Astrocyte (in vitro differentiated cells and primary cell): ENCODE measurements around the gene MRPS6. TPM values are rescaled to one million over a fixed set of nuclear protein-coding genes. Genes with fewer than 3 reads are reported as not detected.

Experiments used
- DNase-seq: peaks from one replicate; pipeline ENCODE4 v3.0.0-alpha.2; 2010; ENCODE audit warnings: low read depth
- FAIRE-seq: peaks from 2 replicates; lab custom pipeline; 2011; peaks lifted over from hg19 to GRCh38; lab: Jason Lieb, UNC
- H2AFZ ChIP-seq: 2 replicates; pipeline ENCODE4 v1.6.0; 2012; ENCODE audit warnings: low read depth, low read length, inconsistent platforms
- H3K27ac ChIP-seq: 2 replicates; pipeline ENCODE4 v1.5.1; 2011; ENCODE audit warnings: low read depth, low read length, inconsistent platforms
- H3K27me3 ChIP-seq: 2 replicates; pipeline ENCODE4 v1.6.0; 2011; ENCODE audit warnings: low read length, inconsistent platforms; ENCODE audit not compliant: insufficient read depth
- H3K36me3 ChIP-seq: 2 replicates; pipeline ENCODE4 v1.5.1; 2011; ENCODE audit warnings: low read length, inconsistent platforms; ENCODE audit not compliant: insufficient read depth
- H3K4me1 ChIP-seq: 2 replicates; pipeline ENCODE4 v1.5.1; 2011; ENCODE audit warnings: low read length, inconsistent platforms; ENCODE audit not compliant: insufficient read depth
- H3K4me2 ChIP-seq: 2 replicates; pipeline ENCODE4 v1.6.0; 2012; ENCODE audit warnings: low read length, inconsistent platforms
- H3K4me3 ChIP-seq: 2 replicates; pipeline ENCODE4 v1.5.1; 2011; ENCODE audit warnings: low read depth, mild to moderate bottlenecking, low read length, inconsistent platforms; ENCODE audit not compliant: insufficient read depth
- H3K79me2 ChIP-seq: 2 replicates; pipeline ENCODE4 v1.6.0; 2012; ENCODE audit warnings: mild to moderate bottlenecking, low read length, inconsistent platforms; ENCODE audit not compliant: insufficient read depth
- H3K9ac ChIP-seq: 2 replicates; pipeline ENCODE4 v1.6.0; 2012; ENCODE audit warnings: mild to moderate bottlenecking, low read length, inconsistent platforms
- H3K9me3 ChIP-seq: 2 replicates; pipeline ENCODE4 v1.5.1; 2012; ENCODE audit warnings: low read depth, mild to moderate bottlenecking, low read length, inconsistent platforms; ENCODE audit not compliant: insufficient read depth
- H4K20me1 ChIP-seq: 2 replicates; pipeline ENCODE4 v1.6.0; 2012; ENCODE audit warnings: low read length, inconsistent platforms; ENCODE audit not compliant: insufficient read depth
- H3K27ac Mint-ChIP-seq: one replicate; pipeline ENCODE4 v1.8.0; 2021; ENCODE audit warnings: mild to moderate bottlenecking, mixed read lengths; ENCODE audit not compliant: unreplicated experiment
- H3K27me3 Mint-ChIP-seq: one replicate; pipeline ENCODE4 v1.8.0; 2021; ENCODE audit warnings: low read depth, mixed read lengths; ENCODE audit not compliant: unreplicated experiment
- H3K36me3 Mint-ChIP-seq: one replicate; pipeline ENCODE4 v1.8.0; 2021; ENCODE audit warnings: low read depth, mixed read lengths; ENCODE audit not compliant: unreplicated experiment
- H3K4me1 Mint-ChIP-seq: one replicate; pipeline ENCODE4 v1.8.0; 2021; ENCODE audit warnings: low read depth, mixed read lengths; ENCODE audit not compliant: unreplicated experiment
- H3K4me3 Mint-ChIP-seq: one replicate; pipeline ENCODE4 v1.8.0; 2021; ENCODE audit warnings: mild to moderate bottlenecking, moderate library complexity, mixed read lengths; ENCODE audit not compliant: unreplicated experiment
- H3K9me3 Mint-ChIP-seq: one replicate; pipeline ENCODE4 v1.8.0; 2021; ENCODE audit warnings: mild to moderate bottlenecking, mixed read lengths; ENCODE audit not compliant: unreplicated experiment
- CTCF ChIP-seq: IDR thresholded peaks from 2 replicates; pipeline ENCODE4 v1.5.1; 2011; ENCODE audit warnings: low read depth, mild to moderate bottlenecking, inconsistent platforms, low read length, moderate library complexity; ENCODE audit not compliant: insufficient read depth
- EZH2 ChIP-seq: IDR thresholded peaks from 2 replicates; pipeline ENCODE4 v1.6.1; 2012; ENCODE audit warnings: mild to moderate bottlenecking, low read length, inconsistent platforms; ENCODE audit not compliant: insufficient read depth
- total RNA-seq: library from RNA; stranded (reverse); gene quantifications from 2 replicates; pipeline ENCODE4 v1.2.1, GENCODE V29; 2021

The MRPS6 gene
- total RNA-seq, 1 donor from 2014 or later: 67.5 TPM

- no peak overlapping the region for H2AFZ ChIP-seq
- Mint-ChIP-seq H3K4me3 (no peak overlapping the region), H3K27me3 (no peaks in the 10 kb centered on the region), H3K27ac (no peak overlapping the region), H3K36me3 (peaks cover 27% of the 10 kb centered on the region), H3K4me1 (peaks cover 8% of the 10 kb centered on the region), H3K9me3 (peaks cover 9% of the 10 kb centered on the region)
- H3K27ac ChIP-seq: no peak overlapping the region
- DNase-seq (no peak), FAIRE-seq (no peak)
- no peak for TF ChIP-seq CTCF
- H3K9ac ChIP-seq: no peak overlapping the region
- H3K79me2 ChIP-seq: no peaks in the 10 kb centered on the region
- no peaks in the 10 kb centered on the region for H3K27me3 ChIP-seq
- no peak overlapping the region for H3K4me3 ChIP-seq
- peaks cover 7% of the 10 kb centered on the region for H4K20me1 ChIP-seq
- no peaks in the 10 kb centered on the region for H3K4me1 ChIP-seq
- H3K36me3 ChIP-seq: no peaks in the 10 kb centered on the region
- peaks cover 3% of the 10 kb centered on the region for H3K9me3 ChIP-seq
- no peak overlapping the region for H3K4me2 ChIP-seq
Measured at GRCh38 chr21:34154878-34155277, 81.5 kb downstream of the MRPS6 start.

- Histone ChIP-seq H4K20me1 (peaks cover 4% of the 10 kb centered on the region), H3K9ac (no peak overlapping the region), H3K79me2 (no peaks in the 10 kb centered on the region), H3K27me3 (no peaks in the 10 kb centered on the region), H3K4me3 (no peak overlapping the region), H3K9me3 (peaks cover 6% of the 10 kb centered on the region), H3K36me3 (no peaks in the 10 kb centered on the region), H3K27ac (no peak overlapping the region), H3K4me1 (no peaks in the 10 kb centered on the region), H3K4me2 (no peak overlapping the region), H2AFZ (no peak overlapping the region)
- Mint-ChIP-seq H3K9me3 (peaks cover 15% of the 10 kb centered on the region), H3K4me1 (peaks cover 6% of the 10 kb centered on the region), H3K27me3 (no peaks in the 10 kb centered on the region), H3K4me3 (no peak overlapping the region), H3K36me3 (peaks cover 30% of the 10 kb centered on the region), H3K27ac (no peak overlapping the region)
- no peak for DNase-seq
- no peak for TF ChIP-seq EZH2
- FAIRE-seq: no peak
Measured at GRCh38 chr21:34156957-34157356, 83.6 kb downstream of the MRPS6 start.

- Histone ChIP-seq H2AFZ (no peak overlapping the region), H3K4me2 (no peak overlapping the region), H3K27ac (no peak overlapping the region), H3K9me3 (peaks cover 6% of the 10 kb centered on the region), H4K20me1 (peaks cover 4% of the 10 kb centered on the region), H3K36me3 (no peaks in the 10 kb centered on the region), H3K9ac (no peak overlapping the region), H3K4me1 (no peaks in the 10 kb centered on the region), H3K79me2 (no peaks in the 10 kb centered on the region), H3K4me3 (no peak overlapping the region), H3K27me3 (no peaks in the 10 kb centered on the region)
- Mint-ChIP-seq H3K4me1 (peaks cover 6% of the 10 kb centered on the region), H3K36me3 (peaks cover 29% of the 10 kb centered on the region), H3K27me3 (no peaks in the 10 kb centered on the region), H3K9me3 (peaks cover 16% of the 10 kb centered on the region), H3K4me3 (no peak overlapping the region), H3K27ac (no peak overlapping the region)
- FAIRE-seq (no peak), DNase-seq (no peak)
- TF ChIP-seq CTCF: no peak
- TF ChIP-seq EZH2: no peak
Measured at GRCh38 chr21:34157521-34157920, 84.1 kb downstream of the MRPS6 start.
